Ramos (cell line): ENCODE measurements around the gene AGBL3.
"Not testable (repeated sequence)": the region's sequence is repeated elsewhere in the genome, so short reads cannot be mapped to it uniquely, and the experiment has no call there.

Source experiments
- in situ Hi-C: fragments of 300-500 bp; cut with MboI; formaldehyde crosslinking; loops from one replicate; pipeline ENCODE4 v1.14.3; 2022; ENCODE audit warnings: low sequenced_read_pairs; ENCODE audit not compliant: unreplicated experiment

The AGBL3 gene

GRCh38 chr7:134959810-134960209 is 26.5 kb upstream of the AGBL3 start:
- in situ Hi-C loops, result no loop called here

- in situ Hi-C loops, result no loop called here
Measured at GRCh38 chr7:134962270-134962780, 24.0 kb upstream of the AGBL3 start.

GRCh38 chr7:134963036-134963435 is 23.3 kb upstream of the AGBL3 start:
- in situ Hi-C loops, result no loop called here

- in situ Hi-C loops, result no loop called here
Measured at GRCh38 chr7:134966691-134967090, 19.6 kb upstream of the AGBL3 start.

- in situ Hi-C loops, result no loop called here
Measured at GRCh38 chr7:134968110-134968509, 18.2 kb upstream of the AGBL3 start.

- in situ Hi-C loops, result not testable (repeated sequence)
Measured at GRCh38 chr7:134981645-134982044, 4.7 kb upstream of the AGBL3 start.

- in situ Hi-C loops, result loop anchor here (5.0 kb wide), 1 partner anchor 181 kb away; no protein-coding TSS in a partner anchor
Measured at GRCh38 chr7:134985894-134986362, 380 bp upstream of the AGBL3 start.

GRCh38 chr7:134988161-134988560 is 1.9 kb downstream of the AGBL3 start:
- in situ Hi-C loops, result loop anchor here (5.0 kb wide), 1 partner anchor 179 kb away; no protein-coding TSS in a partner anchor

GRCh38 chr7:134991469-134992339 is 5.4 kb downstream of the AGBL3 start:
- in situ Hi-C loops, result no loop called here

- in situ Hi-C loops, result no loop called here
Measured at GRCh38 chr7:134992626-134993179, 6.4 kb downstream of the AGBL3 start.

GRCh38 chr7:134993877-134994456 is 7.7 kb downstream of the AGBL3 start:
- in situ Hi-C loops, result no loop called here

GRCh38 chr7:134995239-134996096 is 9.2 kb downstream of the AGBL3 start:
- in situ Hi-C loops, result no loop called here

GRCh38 chr7:134996097-134996550 is 9.8 kb downstream of the AGBL3 start:
- in situ Hi-C loops, result no loop called here

- in situ Hi-C loops, result no loop called here
Measured at GRCh38 chr7:134997214-134997885, 11.0 kb downstream of the AGBL3 start.

GRCh38 chr7:134999136-134999535 is 12.8 kb downstream of the AGBL3 start:
- in situ Hi-C loops, result no loop called here

GRCh38 chr7:135001390-135002165 is 15.3 kb downstream of the AGBL3 start:
- in situ Hi-C loops, result no loop called here

- in situ Hi-C loops, result no loop called here
Measured at GRCh38 chr7:135012229-135012628, 25.9 kb downstream of the AGBL3 start.

GRCh38 chr7:135023622-135024021 is 37.3 kb downstream of the AGBL3 start:
- in situ Hi-C loops, result no loop called here

- in situ Hi-C loops, result no loop called here
Measured at GRCh38 chr7:135035252-135035651, 48.9 kb downstream of the AGBL3 start.
